ENCODE results near the gene SHFL. TPM values are rescaled to one million over a fixed set of nuclear protein-coding genes. Genes with fewer than 3 reads are reported as not detected.

Gene SHFL
- total and polyA plus RNA-seq, 2 of the 8 experiments (the other 6 are each of a cell fraction or from before 2014, with no cell fraction given): 25.3 to 37.1 TPM

- Histone ChIP-seq H3K14ac (ENCODE audit: insufficient read length) (no peak overlapping the region), H2BK20ac (ENCODE audit: low read length) (no peak overlapping the region)
- CTCF ChIA-PET (ENCODE audit: partially characterized antibody): interaction anchor here (0.9 to 2.9 kb wide), 3 partner anchors 9 to 51 kb away, joined by 3 to 20 read pairs (median 3); partner anchors contain the start of gene P2RY11
- no peak for TF ChIP-seq CHD2 (IDR thresholded peaks at IDR 0.05; ENCODE audit: low read length)
- no peak for TF ChIP-seq BACH1 (IDR thresholded peaks at IDR 0.05; ENCODE audit: low read length)
- TF ChIP-seq SUZ12 (IDR thresholded peaks at IDR 0.05; ENCODE audit: low read length): no peak
- no peak for TF ChIP-seq EP300 (IDR thresholded peaks at IDR 0.05; ENCODE audit: borderline replicate concordance in 1 of 2, low read depth in 2 of 2, low read length in 2 of 2)
- no peak for TF ChIP-seq SP2 (IDR thresholded peaks at IDR 0.05; ENCODE audit: low read length)
- no peak for TF ChIP-seq TCF12 (IDR thresholded peaks at IDR 0.05; ENCODE audit: low read depth, low read length)
- TF ChIP-seq TEAD4 (IDR thresholded peaks at IDR 0.05; ENCODE audit: low read depth, low read length): no peak
- no peak for TF ChIP-seq SRF (IDR thresholded peaks at IDR 0.05; ENCODE audit: low read depth, low read length)
- TF ChIP-seq YY1 (IDR thresholded peaks at IDR 0.05; ENCODE audit: low read depth, low read length): no peak
- no peak for TF ChIP-seq EZH2 (IDR thresholded peaks at IDR 0.05; ENCODE audit: low read depth, low read length, severe bottlenecking)
- TF ChIP-seq CBX5 (IDR thresholded peaks at IDR 0.05; ENCODE audit: low read depth, low read length): no peak
- TF ChIP-seq EGR1 (IDR thresholded peaks at IDR 0.05; ENCODE audit: borderline replicate concordance, low read depth, low read length): no peak
- no peak for TF ChIP-seq TAF7 (optimal IDR thresholded peaks at IDR 0.05; ENCODE audit: borderline replicate concordance, low read depth, low read length)
- no peak for TF ChIP-seq MAFK (IDR thresholded peaks at IDR 0.05; ENCODE audit: low read depth, low read length)
- no peak for TF ChIP-seq RAD21 (IDR thresholded peaks at IDR 0.05 in 1 of 2, conservative IDR thresholded peaks at IDR 0.05 in 1 of 2; ENCODE audit: low read depth in 2 of 2, low read length in 2 of 2)
- no peak for TF ChIP-seq JUND (IDR thresholded peaks at IDR 0.05; ENCODE audit: low read length)
Measured at GRCh38 chr19:10104130-10104513, 18.0 kb downstream of the SHFL start.

More at GRCh38 chr19:10104130-10104513, 18.0 kb downstream of the SHFL start:
- Histone ChIP-seq H3K4ac (replicated peaks; ENCODE audit: insufficient read length, low read depth, low read length) (no peak overlapping the region), H4K8ac (ENCODE audit: extremely low read depth, insufficient read depth, low read length) (no peak overlapping the region), H3K36me3 (ENCODE audit: control insufficient read depth in 2 of 4, insufficient read depth in 4 of 4, low read length in 3 of 4) (peaks cover 10 to 18% (median 13%) of the 10 kb centered on the region in 4 experiments), H2BK15ac (ENCODE audit: low read length) (no peak overlapping the region), H2BK120ac (replicated peaks; ENCODE audit: low read depth, low read length) (no peak overlapping the region), H3K18ac (ENCODE audit: extremely low read depth, low read length) (no peak overlapping the region), H3K27me3 (replicated peaks in 1 of 4; ENCODE audit: control insufficient read depth in 3 of 4, extremely low read depth in 1 of 4, insufficient read depth in 3 of 4, low read length in 3 of 4) (no peaks in the 10 kb centered on the region), H3K9ac (replicated peaks in 1 of 4; ENCODE audit: extremely low read depth in 1 of 4, low read depth in 3 of 4, low read length in 3 of 4) (no peak overlapping the region), H2AFZ (ENCODE audit: low read length) (no peak overlapping the region), H3K4me2 (ENCODE audit: insufficient read depth in 1 of 2, low read depth in 2 of 2, low read length in 2 of 2) (no peak overlapping the region), H4K20me1 (replicated peaks in 1 of 2; ENCODE audit: control insufficient read depth in 1 of 2, insufficient read depth in 2 of 2, low read length in 2 of 2) (peaks cover 0 to 7% of the 10 kb centered on the region in 2 experiments), H2AK5ac (ENCODE audit: low read depth, low read length) (no peak overlapping the region), H3K23me2 (ENCODE audit: low read depth, low read length) (0 out of 2 replicates have a peak, but pooled peaks cover 4% of the 10 kb centered on the region), H3K79me2 (ENCODE audit: control insufficient read depth in 1 of 2, insufficient read depth in 2 of 2, low read length in 2 of 2) (peaks cover 6 to 25% of the 10 kb centered on the region in 2 experiments; a peak in 3 of 4 replicates), H3K56ac (replicated peaks; ENCODE audit: insufficient read length, low read depth, low read length) (no peak overlapping the region), H2BK12ac (ENCODE audit: low read depth, low read length) (no peak overlapping the region), H2BK5ac (ENCODE audit: low read depth, low read length) (no peak overlapping the region), H3K79me1 (ENCODE audit: low read depth, low read length) (peaks cover 8% of the 10 kb centered on the region; the same call in 1 of the 2 replicates), H3K4me1 (replicated peaks in 1 of 4; ENCODE audit: control insufficient read depth in 3 of 4, insufficient read depth in 4 of 4, low read length in 3 of 4) (peaks cover 0 to 4% (median 3%) of the 10 kb centered on the region in 4 experiments; a peak in 5 of 7 replicates), H4K91ac (replicated peaks; ENCODE audit: insufficient read length, low read length) (no peak overlapping the region), H3K9me3 (ENCODE audit: insufficient read depth in 2 of 2, low read depth in 1 of 2, low read length in 1 of 2) (no peaks in the 10 kb centered on the region), H3K27ac (ENCODE audit: low read depth, low read length) (no peak overlapping the region), H3K4me3 (ENCODE audit: extremely low read depth in 1 of 4, insufficient read depth in 2 of 4, low read depth in 3 of 4, low read length in 4 of 4) (no peak overlapping the region), H4K5ac (ENCODE audit: insufficient read length, low read depth, low read length) (no peak overlapping the region), H3K23ac (ENCODE audit: insufficient read length) (no peak overlapping the region)
- FAIRE-seq (no peak), DNase-seq (ENCODE audit: low read depth in 1 of 2, low spot score in 2 of 2) (no peak)
- POLR2A ChIA-PET (ENCODE audit: partially characterized antibody): interaction anchor here (1.0 to 16.9 kb wide), 4 partner anchors 11 to 188 kb away, joined by 3 to 412 read pairs (median 6); partner anchors contain the start of genes EIF3G and P2RY11
